ENCODE results near the gene AVPR1A.
"Not testable (repeated sequence)": the region's sequence is repeated elsewhere in the genome, so short reads cannot be mapped to it uniquely, and the experiment has no call there.

Gene AVPR1A

GRCh38 chr12:63150713-63151622 lies at the start of gene AVPR1A:
Gene AVPR1A (minus strand): TSS chr12:63151201. CDS start chr12:63150836, 365 bp downstream.
- DNase-seq, result peak; percentile 44

DNA sequence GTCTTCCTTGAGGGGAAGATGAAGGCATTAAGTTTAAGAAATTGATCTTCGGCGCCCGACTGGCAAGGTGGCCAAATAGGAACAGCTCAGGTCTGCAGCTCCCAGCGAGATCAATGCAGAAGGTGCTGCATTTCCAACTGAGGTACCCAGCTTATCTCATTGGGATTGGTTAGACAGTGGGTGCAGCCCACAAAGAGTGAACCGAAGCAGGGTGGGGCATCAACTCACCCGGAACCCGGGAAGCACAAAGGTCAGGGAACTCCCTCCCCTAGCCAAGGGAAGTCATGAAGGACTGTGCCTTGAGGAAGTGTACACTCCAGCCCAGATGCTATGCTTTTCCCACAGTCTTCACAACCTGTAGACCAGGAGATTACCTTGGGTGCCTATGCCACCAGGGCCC lies 45.2 kb upstream of the AVPR1A start:
- DNase-seq, result no peak

GRCh38 chr12:63179224-63179623 lies 28.2 kb upstream of the AVPR1A start:
- no peak for DNase-seq

- DNase-seq, result no peak
Measured at GRCh38 chr12:63170321-63170720, 19.3 kb upstream of the AVPR1A start.

GRCh38 chr12:63167741-63168140 lies 16.7 kb upstream of the AVPR1A start:
- DNase-seq, result not testable (repeated sequence)

- no peak for DNase-seq
Measured at GRCh38 chr12:63164911-63165310, 13.9 kb upstream of the AVPR1A start.

DNA sequence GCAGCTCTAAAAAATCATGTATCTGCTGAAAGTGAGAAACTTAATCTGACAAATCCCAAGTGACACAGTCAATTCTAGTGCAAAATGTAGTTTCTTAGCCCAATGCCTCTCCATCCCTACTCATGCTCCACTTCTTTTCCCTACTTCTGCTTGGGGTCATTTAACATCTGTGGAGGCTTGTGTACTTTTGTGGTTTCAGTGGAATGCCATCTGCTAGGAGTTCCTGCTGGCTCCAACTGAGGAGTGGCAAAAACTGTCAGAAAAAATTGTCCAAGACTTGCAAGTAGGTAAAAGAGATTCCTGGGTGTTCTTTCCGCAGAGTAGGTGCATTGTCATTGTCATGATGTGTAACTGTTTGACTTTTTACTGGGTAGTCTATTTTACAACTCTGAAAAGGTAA lies 12.5 kb upstream of the AVPR1A start:
- no peak for DNase-seq

DNA sequence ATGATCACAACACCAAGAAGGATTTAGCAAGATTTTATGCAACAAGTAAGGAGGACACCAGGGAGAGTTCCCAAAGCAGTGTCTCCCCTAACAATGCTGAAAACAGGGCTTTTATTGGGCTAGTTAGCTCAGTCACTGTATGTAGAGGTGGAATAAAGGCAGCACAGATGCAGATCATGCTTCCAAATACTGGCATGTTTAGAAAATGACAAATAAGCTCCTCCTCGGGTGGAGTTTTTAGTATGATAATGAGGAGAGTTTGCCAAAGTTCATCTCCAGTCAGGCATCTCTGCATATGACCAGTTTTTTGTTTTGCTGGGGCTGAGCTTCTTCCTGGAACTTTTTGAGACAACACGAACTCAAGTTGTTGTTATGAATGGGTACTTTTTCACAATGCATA lies 4.4 kb upstream of the AVPR1A start:
- no peak for DNase-seq

GRCh38 chr12:63154560-63154959 lies 3.6 kb upstream of the AVPR1A start:
- no peak for DNase-seq

DNA sequence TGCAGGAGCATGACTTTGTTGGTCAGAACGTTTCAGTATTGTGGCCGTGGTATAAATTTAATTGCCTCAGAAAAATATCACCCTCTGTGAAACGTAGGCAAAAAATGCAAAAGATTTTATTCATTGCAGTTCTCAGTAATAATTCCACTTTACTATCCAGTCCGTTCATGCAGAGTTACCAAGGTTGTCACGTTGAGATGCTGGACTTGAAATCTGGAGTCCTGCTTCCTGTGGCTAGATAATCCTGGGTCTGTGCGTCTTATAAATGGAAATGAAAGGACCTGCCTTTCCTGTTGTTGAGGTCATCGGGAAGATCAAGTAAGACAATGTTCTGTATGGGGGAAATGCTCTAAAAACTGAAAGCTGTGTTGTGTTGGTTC lies 1.3 kb upstream of the AVPR1A start:
- DNase-seq, result no peak

DNA sequence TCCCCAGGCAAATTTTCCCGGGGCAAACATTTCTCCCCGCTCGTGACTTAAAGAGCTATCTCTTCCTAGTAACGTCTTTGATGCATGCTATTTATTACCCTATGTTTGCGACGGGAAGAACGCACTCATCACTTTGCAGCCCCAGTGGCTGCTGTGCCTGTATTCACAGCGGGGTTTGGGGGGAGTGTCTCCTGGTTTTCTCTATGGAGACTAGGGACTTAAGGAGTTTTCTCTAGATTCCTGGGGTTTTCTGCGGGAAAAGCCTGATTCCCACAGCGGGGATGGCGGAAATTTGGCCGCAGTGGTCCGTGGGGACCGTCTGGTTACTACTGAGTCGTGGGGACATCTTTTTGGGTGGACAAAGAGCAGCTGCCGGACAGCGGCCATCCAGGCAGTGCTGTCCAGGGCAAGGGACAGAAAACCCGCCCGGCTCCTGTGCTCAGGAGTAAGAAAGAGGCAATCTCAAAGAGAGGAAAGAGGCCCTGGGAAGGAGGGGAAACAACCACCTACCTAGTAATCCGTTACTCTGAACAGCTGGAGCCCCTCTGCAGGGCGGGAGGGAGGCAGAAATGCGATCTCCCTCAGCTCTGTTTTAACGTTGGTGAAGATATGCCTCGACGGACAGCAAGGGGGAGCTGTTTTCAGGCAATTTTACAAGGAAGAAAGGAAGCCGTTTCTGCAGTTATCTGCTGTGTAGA lies 771 bp upstream of the AVPR1A start:
- peak; percentile 79 for DNase-seq

- peak; percentile 26 for DNase-seq
Measured at GRCh38 chr12:63149909-63150712, 890 bp downstream of the AVPR1A start.

DNA sequence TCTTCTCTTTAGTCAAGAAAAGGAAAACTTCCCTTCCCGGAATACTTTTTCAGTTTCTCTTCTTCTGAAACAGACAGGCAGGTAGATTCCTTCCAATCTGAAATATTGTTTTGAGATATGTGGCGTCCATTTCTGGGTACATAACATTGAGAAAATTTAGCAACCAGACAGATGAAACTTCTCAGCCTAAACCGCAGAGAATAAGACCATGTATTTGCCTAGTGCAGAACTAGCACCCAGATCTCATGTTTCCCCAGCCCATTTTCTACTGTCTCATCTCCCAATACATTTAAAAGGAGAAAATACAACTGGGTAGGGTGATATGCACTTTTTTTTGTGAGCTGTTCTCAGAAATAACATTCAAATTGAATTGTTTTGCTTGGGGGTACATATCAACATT lies 6.4 kb downstream of the AVPR1A start:
- DNase-seq, result no peak

DNA sequence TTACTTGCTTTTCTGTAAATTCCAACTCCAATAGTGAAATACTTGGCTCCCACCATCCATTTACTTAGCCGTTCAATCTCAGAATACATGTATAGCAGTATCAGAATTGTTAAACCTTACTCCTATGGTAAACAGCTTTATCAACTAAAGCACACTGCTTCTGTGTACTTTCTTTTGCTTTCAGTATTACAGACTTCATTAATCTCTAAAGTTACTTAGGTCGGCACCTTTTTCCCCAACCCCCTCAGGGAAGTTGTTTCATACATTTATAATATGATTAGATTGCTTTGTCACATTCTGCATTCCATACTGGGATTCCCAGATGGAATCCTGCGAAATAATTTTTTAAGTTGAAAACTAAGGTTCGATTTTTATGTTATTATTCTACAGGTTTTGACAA lies 12.5 kb downstream of the AVPR1A start:
- DNase-seq, result no peak

DNA sequence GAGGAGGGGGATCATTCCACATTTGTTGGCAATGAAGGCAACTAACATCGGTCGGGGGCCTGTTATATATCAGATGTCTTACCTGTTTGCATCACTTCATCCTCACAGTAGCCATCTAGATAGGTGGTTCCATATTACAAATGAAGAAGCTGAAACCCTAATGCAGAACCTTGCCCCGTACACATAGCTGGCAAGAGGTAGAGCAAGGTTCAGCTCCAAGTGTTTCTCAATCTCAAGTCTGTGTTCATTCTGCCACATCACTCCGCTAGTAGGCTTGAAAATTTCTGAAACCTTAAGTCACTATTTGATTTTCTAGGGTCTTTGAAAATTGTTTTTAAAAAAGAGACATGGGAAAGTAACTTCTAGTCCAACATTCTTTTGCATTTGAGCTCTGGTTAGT lies 17.0 kb downstream of the AVPR1A start:
- DNase-seq, result no peak

DNA sequence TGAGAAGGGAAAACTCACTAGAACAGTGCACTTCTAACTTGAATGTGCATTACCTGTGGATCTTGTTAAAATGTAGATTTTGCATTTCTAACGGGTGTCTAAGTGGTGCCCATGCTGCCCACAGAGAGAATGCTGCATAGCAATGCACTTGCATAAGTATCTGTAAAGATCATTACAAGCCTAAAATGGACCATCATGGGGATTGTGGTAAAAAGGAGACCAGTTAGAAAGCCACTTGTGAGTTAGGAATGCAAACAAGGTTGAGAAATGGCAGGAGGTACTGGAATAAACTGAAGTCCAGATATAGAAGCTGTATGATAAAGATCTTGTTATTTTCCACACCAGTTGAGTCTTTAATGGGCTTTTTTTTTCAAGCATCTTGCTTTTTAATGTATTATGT lies 18.8 kb downstream of the AVPR1A start:
- DNase-seq, result no peak

GRCh38 chr12:63129927-63130326 lies 21.1 kb downstream of the AVPR1A start:
- DNase-seq, result peak; percentile 95

DNA sequence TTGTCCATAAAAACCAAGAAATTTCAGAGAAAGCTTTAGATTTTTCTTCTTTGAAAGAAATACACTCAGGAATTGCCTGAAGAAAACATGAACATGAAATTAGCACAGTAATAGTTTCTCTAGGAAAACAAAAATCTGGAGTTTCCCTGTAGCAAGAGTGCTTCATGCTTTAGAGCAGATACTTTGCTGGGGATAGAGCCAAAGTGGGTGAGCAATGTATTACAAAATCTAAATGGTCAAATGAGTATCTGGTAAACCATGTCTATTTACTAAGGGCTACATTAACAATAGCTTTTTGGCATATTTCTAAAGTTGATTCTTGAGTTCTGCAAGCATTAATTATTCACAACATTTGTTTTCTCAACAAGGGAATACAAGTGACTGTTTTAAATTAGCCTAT lies 26.2 kb downstream of the AVPR1A start:
- no peak for DNase-seq

- peak; percentile 69 for DNase-seq
Measured at GRCh38 chr12:63103494-63104131, 47.4 kb downstream of the AVPR1A start.

DNA sequence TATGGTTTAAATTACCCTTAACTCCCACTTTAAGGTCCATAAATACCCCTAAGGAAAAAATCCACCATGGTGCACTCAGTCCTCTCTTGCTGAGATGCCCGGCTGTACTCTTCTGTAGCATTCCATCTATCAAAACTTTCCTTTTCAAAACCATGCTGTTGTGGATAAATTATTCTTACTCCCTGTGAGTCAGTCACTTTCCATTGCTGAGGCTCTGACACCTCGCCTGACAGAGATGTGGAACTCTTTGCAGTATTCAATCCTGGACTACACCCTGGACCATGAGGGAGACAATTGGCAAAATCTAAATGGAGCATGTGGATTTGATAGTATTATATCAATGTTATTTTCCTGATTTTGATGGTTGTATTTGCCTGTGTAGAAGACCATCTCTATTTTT lies 49.1 kb downstream of the AVPR1A start:
- DNase-seq, result no peak

- DNase-seq, result peak; percentile 44
Measured at GRCh38 chr12:63098851-63099250, 52.1 kb downstream of the AVPR1A start.

GRCh38 chr12:63095369-63095980 lies 55.5 kb downstream of the AVPR1A start:
- DNase-seq, result no peak
